ENCODE results near the gene FBLN2.

FBLN2 gene

DNA sequence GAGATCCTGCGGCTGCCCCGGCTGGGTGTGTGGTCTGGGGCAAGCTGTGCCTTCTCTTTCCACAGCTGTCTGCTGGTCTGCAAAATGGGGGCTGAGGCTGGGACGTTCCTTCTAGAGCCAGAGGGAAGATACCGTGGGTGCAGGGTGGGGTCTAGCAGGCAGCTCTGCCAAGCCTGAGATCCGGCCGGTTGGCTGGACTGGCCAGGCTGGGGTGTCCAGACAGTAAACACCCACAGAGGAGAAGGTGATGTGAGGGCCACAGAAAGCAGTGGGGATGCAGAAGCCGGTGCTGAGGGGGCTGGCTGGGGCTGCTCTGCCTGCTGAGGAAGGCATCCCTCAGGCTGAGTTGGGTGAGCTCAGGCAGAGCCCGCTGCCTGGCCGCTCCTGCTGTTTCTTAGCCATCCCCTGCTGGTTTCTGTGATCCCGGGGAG, 46.1 kb downstream of the FBLN2 start:
- DNase-seq (ENCODE audit: extremely low read depth, low read depth), result no peak

DNA sequence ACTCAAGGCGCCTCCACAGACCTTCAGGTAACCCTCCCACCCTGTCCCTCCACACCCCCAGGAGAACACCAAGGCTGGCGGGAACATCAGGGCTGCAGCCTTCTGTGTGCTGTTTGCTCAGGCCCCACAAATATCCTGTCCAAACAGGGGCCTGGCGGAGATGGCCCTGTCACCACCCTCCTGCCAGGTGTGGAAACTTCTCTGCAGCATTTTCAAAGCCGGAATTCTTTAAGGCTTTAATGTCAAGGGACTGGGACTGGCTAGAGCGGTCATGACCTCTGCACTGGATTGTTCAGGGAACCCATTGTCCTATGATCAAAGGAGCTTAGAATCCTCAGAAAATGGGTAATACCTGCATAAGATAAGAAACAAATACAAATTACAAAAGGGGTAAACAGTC, 46.6 kb downstream of the FBLN2 start:
- DNase-seq (ENCODE audit: extremely low read depth, low read depth), result no peak
- TF ChIP-seq, protein P1, sequence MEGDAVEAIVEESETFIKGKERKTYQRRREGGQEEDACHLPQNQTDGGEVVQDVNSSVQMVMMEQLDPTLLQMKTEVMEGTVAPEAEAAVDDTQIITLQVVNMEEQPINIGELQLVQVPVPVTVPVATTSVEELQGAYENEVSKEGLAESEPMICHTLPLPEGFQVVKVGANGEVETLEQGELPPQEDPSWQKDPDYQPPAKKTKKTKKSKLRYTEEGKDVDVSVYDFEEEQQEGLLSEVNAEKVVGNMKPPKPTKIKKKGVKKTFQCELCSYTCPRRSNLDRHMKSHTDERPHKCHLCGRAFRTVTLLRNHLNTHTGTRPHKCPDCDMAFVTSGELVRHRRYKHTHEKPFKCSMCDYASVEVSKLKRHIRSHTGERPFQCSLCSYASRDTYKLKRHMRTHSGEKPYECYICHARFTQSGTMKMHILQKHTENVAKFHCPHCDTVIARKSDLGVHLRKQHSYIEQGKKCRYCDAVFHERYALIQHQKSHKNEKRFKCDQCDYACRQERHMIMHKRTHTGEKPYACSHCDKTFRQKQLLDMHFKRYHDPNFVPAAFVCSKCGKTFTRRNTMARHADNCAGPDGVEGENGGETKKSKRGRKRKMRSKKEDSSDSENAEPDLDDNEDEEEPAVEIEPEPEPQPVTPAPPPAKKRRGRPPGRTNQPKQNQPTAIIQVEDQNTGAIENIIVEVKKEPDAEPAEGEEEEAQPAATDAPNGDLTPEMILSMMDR (IDR thresholded peaks at IDR 0.05; ENCODE audit: low read depth, low read length), result no peak

More for the DNA sequence above, 46.1 kb downstream of the FBLN2 start:
- TF ChIP-seq, protein P1 (IDR thresholded peaks at IDR 0.05; ENCODE audit: low read depth, low read length), result no peak

DNA sequence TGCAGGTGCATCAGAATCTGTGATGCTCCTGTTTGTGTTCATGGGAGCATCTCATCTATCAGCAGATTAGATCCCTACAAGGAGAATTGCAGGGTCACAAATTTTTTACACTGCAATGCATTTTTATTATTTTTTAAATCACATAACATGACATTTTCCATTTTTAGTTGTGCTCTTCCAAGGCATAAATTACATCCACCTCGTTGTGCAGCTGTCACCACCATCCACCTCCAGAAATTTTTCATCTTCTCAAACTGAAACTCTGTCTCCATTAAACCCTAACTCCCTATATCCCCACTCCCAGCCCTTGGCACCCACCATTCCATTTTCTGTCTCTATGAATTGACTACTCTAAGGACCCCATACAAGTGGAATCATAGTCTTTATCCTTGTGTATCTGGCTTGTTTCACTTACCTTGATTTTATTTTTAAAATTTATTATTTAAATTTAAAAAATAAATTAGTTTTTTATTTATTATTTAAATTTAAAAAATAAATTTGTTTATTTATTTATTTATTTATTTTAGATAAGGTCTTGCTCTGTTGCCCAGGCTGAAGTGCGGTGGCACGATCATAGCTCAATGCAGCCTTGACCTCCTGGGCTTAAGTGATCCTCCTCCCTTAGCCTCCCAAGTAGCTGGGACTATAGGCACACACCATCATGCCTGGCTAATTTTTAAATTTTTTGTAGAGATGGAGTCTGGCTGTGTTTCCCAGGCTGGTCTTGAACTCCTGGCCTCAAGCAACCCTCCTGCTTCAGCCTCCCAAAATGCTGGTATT, 47.7 kb downstream of the FBLN2 start:
- DNase-seq (ENCODE audit: extremely low read depth, low read depth), result no peak
- TF ChIP-seq, protein P1 (IDR thresholded peaks at IDR 0.05; ENCODE audit: low read depth, low read length), result no peak

DNA sequence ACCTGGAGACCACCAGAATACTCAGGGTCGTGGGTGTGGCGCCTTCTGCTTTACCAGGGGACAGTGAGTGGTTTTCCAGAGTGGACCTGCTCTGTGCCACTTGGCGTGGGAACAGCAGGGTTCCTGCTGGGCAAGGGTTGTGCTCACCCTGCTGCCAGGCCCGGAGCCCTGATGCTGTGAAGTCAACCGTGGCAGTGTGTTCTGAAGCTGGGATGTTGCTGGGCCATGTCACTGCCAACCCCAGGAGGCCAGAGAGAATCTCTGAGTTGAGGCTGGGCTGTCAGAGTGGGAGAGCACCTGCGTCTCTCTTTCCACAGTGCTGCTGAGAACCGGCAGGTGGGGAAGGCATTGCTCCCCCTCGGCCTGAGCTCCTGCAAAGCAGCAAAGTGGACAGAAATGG, 48.7 kb downstream of the FBLN2 start:
- no peak for DNase-seq (ENCODE audit: extremely low read depth, low read depth)
- TF ChIP-seq, protein P1 (IDR thresholded peaks at IDR 0.05; ENCODE audit: low read depth, low read length), result no peak

- no peak for DNase-seq (ENCODE audit: extremely low read depth, low read depth)
- TF ChIP-seq, protein P1 (IDR thresholded peaks at IDR 0.05; ENCODE audit: low read depth, low read length), result no peak
Measured at GRCh38 chr3:13598201-13598600, 49.3 kb downstream of the FBLN2 start.

- TF ChIP-seq, protein P1 (IDR thresholded peaks at IDR 0.05; ENCODE audit: low read depth, low read length), result no peak
- DNase-seq (ENCODE audit: extremely low read depth, low read depth), result no peak
Measured at GRCh38 chr3:13598926-13599886, 50.3 kb downstream of the FBLN2 start.
